Fibroblast of villous mesenchyme (primary cell): Measurements from ENCODE around the gene OTUD3. TPM values are rescaled to one million over a fixed set of nuclear protein-coding genes. Genes with fewer than 3 reads are reported as not detected.
A peak's percentile ranks its signal among the peaks of the same experiment; 100 is the strongest.
"Not testable (repeated sequence)": the region's sequence is repeated elsewhere in the genome, so short reads cannot be mapped to it uniquely, and the experiment has no call there.

Source experiments
- DNase-seq: peaks from one replicate; pipeline ENCODE4 v3.0.0-alpha.2; 2010; ENCODE audit warnings: low read depth
- H3K4me3 ChIP-seq: 2 replicates; pipeline ENCODE4 v1.5.1; 2011; ENCODE audit warnings: low read depth, mild to moderate bottlenecking, low read length
- CTCF ChIP-seq: IDR thresholded peaks from 2 replicates; pipeline ENCODE4 v1.5.1; 2012; ENCODE audit warnings: low read depth, mild to moderate bottlenecking, low read length; ENCODE audit not compliant: insufficient read depth
- total RNA-seq: library from RNA; depleted of rRNA; stranded (reverse); fragments of >200 nt; gene quantifications from 2 replicates; pipeline ENCODE4 v1.2.3, GENCODE V29; 2012

OTUD3 gene
- total RNA-seq, 1 donor, result 13.4 TPM

GRCh38 chr1:19866758-19867157 is 15.4 kb upstream of the OTUD3 start:
- no peak overlapping the region for H3K4me3 ChIP-seq
- no peak for DNase-seq
- TF ChIP-seq CTCF, result no peak

DNA sequence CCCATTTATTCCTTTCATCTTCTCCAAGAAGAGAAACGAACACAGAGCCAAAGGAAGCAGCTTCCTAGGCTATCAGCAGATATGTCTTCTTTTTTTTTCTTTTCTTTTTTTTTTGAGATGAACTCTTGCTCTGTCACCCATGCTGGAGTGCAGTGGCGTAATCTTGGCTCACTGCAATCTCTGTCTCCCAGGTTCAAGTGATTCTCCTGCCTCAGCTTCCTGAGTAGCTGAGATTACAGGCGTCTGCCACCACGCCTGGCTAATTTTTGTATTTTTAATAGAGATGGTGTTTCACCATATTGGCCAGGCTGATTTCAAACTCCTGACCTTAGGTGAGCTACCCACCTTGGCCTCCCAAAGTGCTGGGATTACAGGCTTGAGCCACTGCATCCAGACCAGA is 13.6 kb upstream of the OTUD3 start:
- not testable (repeated sequence) for DNase-seq, H3K4me3 ChIP-seq

DNA sequence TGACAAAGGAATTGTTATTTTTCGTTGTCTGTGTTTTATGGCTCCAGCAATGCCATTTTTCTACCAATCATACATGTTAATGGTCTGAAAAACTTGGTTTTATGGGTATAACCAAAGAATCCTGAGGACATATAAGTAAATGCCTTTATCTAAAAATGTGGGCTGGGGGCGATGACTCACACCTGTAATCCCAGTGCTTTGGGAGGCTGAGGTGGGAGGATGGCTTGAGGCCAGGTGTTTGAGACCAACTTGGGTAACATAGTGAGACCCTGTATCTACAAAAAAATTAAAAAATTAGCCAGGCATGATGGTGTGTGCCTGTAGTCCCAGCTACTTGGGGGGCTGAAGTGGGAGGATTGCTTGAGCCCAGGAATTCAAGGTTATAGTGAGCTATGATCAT is 12.7 kb upstream of the OTUD3 start:
- not testable (repeated sequence) for DNase-seq, H3K4me3 ChIP-seq

DNA sequence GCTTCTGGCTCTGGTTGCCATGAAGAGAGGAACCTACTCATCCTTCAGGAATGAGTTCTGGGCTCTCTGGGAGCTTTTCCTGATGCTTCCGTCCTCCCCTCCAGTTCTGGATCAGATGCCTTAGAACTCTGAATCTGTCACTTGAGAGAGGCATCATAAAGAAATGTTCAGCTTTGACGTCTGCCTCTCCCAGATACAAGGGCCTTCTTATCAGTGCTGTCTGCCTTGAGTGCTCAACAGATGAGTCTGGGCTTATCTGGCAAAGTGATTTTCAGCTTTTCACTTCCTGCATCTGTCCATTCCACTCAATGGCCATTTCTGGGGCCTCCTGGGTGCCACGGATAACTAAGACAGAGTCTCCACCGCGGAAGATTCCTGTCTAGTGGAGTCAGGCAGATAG is 12.3 kb upstream of the OTUD3 start:
- no peak overlapping the region for H3K4me3 ChIP-seq
- no peak for TF ChIP-seq CTCF
- DNase-seq, result peak; percentile 52

DNA sequence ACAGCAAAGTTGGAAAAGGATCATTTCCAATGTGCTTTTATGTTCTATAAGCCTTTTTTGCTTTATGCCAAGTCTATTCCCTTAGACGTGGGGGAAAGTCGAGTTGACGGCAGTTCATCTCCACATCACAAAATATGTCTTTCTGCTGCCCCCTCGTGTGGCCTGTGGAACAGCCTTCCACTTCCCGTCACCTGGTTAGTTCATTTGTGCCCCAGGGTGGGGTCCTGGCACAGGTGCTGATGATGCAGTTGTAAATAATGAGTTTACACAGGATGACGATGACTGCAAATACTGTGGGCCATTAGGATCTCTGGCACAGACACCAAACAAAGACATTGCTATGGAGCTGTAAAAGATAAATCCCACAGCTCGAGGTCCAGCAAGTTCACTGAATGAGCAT is 10.0 kb upstream of the OTUD3 start:
- no peak for DNase-seq

GRCh38 chr1:19877181-19877750 is 4.9 kb upstream of the OTUD3 start:
- no peak overlapping the region for H3K4me3 ChIP-seq
- TF ChIP-seq CTCF, result no peak
- no peak for DNase-seq

More for the DNA sequence above, 10.0 kb upstream of the OTUD3 start:
- TF ChIP-seq CTCF, result peak; percentile 38
- H3K4me3 ChIP-seq, result no peak overlapping the region

- TF ChIP-seq CTCF, result no peak
- H3K4me3 ChIP-seq, result no peak overlapping the region
- peak; percentile 46 for DNase-seq
Observed at GRCh38 chr1:19877821-19878636, 4.2 kb upstream of the OTUD3 start.

GRCh38 chr1:19878637-19878985 is 3.6 kb upstream of the OTUD3 start:
- TF ChIP-seq CTCF, result no peak
- DNase-seq, result no peak
- no peak overlapping the region for H3K4me3 ChIP-seq
